ENCODE measurements around the gene NDUFS5. TPM values are rescaled to one million over a fixed set of nuclear protein-coding genes. Genes with fewer than 3 reads are reported as not detected.
"Not testable (repeated sequence)": the region's sequence is repeated elsewhere in the genome, so short reads cannot be mapped to it uniquely, and the experiment has no call there.

Gene NDUFS5
- polyA plus RNA-seq, 1 experiment = 223 TPM

DNA sequence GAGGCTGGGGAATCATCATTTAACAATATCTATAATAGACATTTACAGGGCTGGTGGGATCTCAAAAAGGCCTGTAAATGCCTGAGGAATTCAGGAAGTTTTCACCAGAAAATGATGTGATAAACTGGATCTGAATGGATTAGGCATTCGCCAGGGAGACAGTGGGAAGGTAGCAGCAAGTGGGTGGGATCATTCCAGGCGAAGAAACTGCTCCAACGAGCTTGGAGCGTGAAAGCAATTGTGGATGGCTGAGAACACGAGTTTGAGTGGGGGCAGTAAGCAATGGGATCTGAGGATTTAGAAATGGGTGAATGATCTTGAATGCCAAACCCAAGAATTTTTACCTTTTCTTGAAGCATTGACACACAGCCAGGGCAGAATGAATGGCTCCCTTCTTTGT, 8.9 kb upstream of the NDUFS5 start:
- Histone ChIP-seq H3K27me3 (ENCODE audit: control insufficient read depth, insufficient read depth, low read length) (no peaks in the 10 kb centered on the region), H3K36me3 (ENCODE audit: control insufficient read depth, insufficient read depth, low read length) (peaks cover 4% of the 10 kb centered on the region; the same call in 1 of the 2 replicates), H3K4me3 (ENCODE audit: low read depth, low read length) (no peak overlapping the region)
- TF ChIP-seq, protein P1, sequence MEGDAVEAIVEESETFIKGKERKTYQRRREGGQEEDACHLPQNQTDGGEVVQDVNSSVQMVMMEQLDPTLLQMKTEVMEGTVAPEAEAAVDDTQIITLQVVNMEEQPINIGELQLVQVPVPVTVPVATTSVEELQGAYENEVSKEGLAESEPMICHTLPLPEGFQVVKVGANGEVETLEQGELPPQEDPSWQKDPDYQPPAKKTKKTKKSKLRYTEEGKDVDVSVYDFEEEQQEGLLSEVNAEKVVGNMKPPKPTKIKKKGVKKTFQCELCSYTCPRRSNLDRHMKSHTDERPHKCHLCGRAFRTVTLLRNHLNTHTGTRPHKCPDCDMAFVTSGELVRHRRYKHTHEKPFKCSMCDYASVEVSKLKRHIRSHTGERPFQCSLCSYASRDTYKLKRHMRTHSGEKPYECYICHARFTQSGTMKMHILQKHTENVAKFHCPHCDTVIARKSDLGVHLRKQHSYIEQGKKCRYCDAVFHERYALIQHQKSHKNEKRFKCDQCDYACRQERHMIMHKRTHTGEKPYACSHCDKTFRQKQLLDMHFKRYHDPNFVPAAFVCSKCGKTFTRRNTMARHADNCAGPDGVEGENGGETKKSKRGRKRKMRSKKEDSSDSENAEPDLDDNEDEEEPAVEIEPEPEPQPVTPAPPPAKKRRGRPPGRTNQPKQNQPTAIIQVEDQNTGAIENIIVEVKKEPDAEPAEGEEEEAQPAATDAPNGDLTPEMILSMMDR (IDR thresholded peaks at IDR 0.05; ENCODE audit: insufficient read depth, low read depth, low read length) = no peak
- CTCF ChIA-PET = interaction anchor here (1.5 kb wide), 1 partner anchor 9 kb away, joined by 3 read pairs; the partner anchor contains the start of gene NDUFS5
- POLR2A ChIA-PET = no interaction called here
- no peak for DNase-seq (ENCODE audit: low read depth)

DNA sequence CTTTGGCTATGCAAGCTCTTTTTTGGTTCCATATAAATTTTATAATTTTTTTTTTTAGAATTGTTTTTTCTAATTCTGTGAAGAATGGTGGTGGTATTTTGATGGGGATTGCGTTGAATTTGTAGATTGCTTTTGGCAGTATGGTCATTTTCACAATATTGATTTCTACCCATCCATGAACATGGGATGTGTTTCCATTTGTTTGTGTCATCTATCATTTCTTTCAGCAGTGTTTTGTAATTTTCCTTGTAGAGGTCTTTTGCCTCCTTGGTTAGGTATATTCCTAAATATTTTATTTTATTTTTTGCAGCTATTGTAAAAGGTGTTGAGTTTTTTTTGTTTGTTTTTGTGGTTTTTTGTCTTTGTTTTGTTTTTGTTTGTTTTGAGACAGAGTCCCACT, 5.7 kb upstream of the NDUFS5 start:
- POLR2A ChIA-PET; H3K36me3 ChIP-seq (ENCODE audit: control insufficient read depth, insufficient read depth, low read length); CTCF ChIA-PET; DNase-seq (ENCODE audit: low read depth); H3K4me3 ChIP-seq (ENCODE audit: low read depth, low read length); H3K27me3 ChIP-seq (ENCODE audit: control insufficient read depth, insufficient read depth, low read length): not testable (repeated sequence)

DNA sequence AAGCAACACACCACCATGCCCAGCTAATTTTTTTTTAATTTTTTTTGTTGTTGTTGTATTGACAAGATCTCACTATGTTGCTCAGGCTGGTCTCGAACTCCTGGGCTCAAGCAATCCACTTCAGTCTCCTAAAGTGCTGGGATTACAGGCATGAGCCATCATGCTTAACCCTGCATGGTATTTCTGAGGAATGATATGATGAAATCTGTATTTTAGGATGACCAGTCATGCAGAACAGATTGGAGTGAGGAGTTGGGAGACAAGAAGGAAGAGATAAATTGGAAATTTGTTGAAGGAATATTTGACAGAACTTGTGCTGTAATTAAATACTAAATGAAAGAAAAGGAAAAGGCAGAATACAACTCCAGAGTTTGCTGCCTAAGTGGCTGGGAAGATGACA, 4.7 kb upstream of the NDUFS5 start:
- H3K36me3 ChIP-seq (ENCODE audit: control insufficient read depth, insufficient read depth, low read length) = no peaks in the 10 kb centered on the region
- no peak overlapping the region for H3K4me3 ChIP-seq (ENCODE audit: low read depth, low read length)
- no peak for DNase-seq (ENCODE audit: low read depth)
- no peaks in the 10 kb centered on the region for H3K27me3 ChIP-seq (ENCODE audit: control insufficient read depth, insufficient read depth, low read length)
- TF ChIP-seq, protein P1 (IDR thresholded peaks at IDR 0.05; ENCODE audit: insufficient read depth, low read depth, low read length) = no peak
- CTCF ChIA-PET = no interaction called here
- POLR2A ChIA-PET = interaction anchor here (0.6 kb wide), 1 partner anchor 1514 kb away, joined by 10 read pairs; no protein-coding TSS in a partner anchor

DNA sequence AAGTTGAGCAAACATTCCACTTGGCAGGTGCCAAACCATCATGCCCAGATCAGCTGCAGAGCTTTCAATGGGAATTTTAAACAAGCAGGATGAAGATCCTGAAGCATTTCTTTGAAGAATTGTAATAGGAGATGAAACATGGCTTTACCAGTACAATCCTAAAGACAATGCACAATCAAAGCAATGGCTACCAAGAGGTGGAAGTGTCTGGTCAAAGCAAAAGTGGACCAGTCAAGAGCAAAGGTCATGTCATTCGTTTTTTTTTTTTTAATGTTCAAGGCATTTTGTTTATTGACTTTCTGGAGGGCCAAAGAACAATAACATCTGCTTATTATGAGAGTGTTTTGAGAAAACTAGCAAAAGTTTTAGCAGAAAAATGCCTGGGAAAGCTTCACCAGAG, 3.0 kb upstream of the NDUFS5 start:
- Histone ChIP-seq H3K4me3 (ENCODE audit: low read depth, low read length) (no peak overlapping the region), H3K36me3 (ENCODE audit: control insufficient read depth, insufficient read depth, low read length) (no peaks in the 10 kb centered on the region), H3K27me3 (ENCODE audit: control insufficient read depth, insufficient read depth, low read length) (no peaks in the 10 kb centered on the region)
- DNase-seq (ENCODE audit: low read depth) = no peak
- CTCF ChIA-PET = no interaction called here
- TF ChIP-seq, protein P1 (IDR thresholded peaks at IDR 0.05; ENCODE audit: insufficient read depth, low read depth, low read length) = no peak
- POLR2A ChIA-PET = no interaction called here

DNA sequence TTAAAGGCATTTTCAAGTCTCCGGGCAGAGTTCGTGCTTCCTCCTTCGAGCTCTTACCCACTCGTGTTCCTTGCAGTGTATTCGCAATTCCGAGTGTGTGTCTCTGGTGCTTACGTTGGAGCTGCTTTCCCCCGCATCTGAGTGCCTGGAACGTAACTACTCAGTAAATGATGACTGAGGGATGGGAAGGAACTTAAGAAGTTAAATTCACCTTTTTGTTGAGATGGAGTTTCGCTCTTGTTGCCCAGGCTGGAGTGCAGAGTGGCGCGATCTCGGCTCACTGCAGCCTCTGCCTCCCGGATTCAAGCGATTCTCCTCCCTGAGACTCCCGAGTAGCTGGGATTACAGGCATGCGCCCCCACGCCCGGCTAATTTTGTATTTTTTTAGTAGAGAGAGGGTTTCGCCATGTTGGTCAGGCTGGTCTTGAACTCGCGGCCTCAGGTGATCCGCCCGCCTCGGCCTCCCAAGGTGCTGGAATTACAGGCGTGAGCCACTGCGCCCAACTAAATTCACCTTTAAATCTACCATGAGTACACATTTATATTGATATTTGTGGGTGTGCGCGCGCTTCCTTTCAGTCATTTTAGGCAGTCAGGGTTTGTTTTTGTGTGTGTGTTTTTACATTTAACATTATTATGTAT, 837 bp downstream of the NDUFS5 start:
- TF ChIP-seq, protein P1 (IDR thresholded peaks at IDR 0.05; ENCODE audit: insufficient read depth, low read depth, low read length) = no peak
- H3K27me3 ChIP-seq (ENCODE audit: control insufficient read depth, insufficient read depth, low read length) = no peaks in the 10 kb centered on the region
- DNase-seq (ENCODE audit: low read depth) = no peak
- H3K36me3 ChIP-seq (ENCODE audit: control insufficient read depth, insufficient read depth, low read length) = peaks cover 4% of the 10 kb centered on the region
- H3K4me3 ChIP-seq (ENCODE audit: low read depth, low read length) = peak overlapping the region; percentile 59
- CTCF ChIA-PET = interaction anchor here (0.5 to 1.3 kb wide), 3 partner anchors 18 to 60 kb away, joined by 3 to 4 read pairs (median 3); no protein-coding TSS in a partner anchor
- POLR2A ChIA-PET = no interaction called here

DNA sequence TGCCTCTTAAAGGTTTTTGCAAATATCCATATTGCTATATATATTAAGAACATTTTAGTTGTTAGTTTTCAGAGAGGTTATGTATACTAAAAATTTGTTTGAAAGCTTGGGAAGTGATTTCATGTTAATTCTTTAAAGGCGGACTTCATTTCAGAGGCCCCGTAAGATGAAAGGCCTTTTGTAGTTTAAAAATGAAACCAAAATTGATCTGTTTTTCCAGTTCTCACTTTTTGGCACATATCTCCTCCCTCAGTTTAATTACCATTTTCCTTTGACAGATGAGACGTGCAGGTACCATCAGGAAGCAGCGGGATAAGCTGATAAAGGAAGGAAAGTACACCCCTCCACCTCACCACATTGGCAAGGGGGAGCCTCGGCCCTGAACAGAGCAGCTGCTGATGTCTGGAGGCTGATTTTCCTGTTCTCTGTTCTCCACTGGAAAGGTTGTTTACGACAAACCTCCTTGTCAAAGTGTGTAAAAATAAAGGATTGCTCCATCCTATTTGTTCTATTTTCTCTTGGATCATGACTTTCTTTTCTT, 8.0 kb downstream of the NDUFS5 start:
- Histone ChIP-seq H3K27me3 (ENCODE audit: control insufficient read depth, insufficient read depth, low read length) (no peaks in the 10 kb centered on the region), H3K36me3 (ENCODE audit: control insufficient read depth, insufficient read depth, low read length) (peaks cover 10% of the 10 kb centered on the region), H3K4me3 (ENCODE audit: low read depth, low read length) (no peak overlapping the region)
- POLR2A ChIA-PET = no interaction called here
- CTCF ChIA-PET = no interaction called here
- TF ChIP-seq, protein P1 (IDR thresholded peaks at IDR 0.05; ENCODE audit: insufficient read depth, low read depth, low read length) = no peak
- no peak for DNase-seq (ENCODE audit: low read depth)
